Fibroblast of skin of left biceps (primary cell): ENCODE data around the gene DNAH7.
A peak's percentile ranks its signal among the peaks of the same experiment; 100 is the strongest.
"Not testable (repeated sequence)": the region's sequence is repeated elsewhere in the genome, so short reads cannot be mapped to it uniquely, and the experiment has no call there.

Experiments used
- DNase-seq, 2 experiments: peaks; one replicate each; pipeline ENCODE4 v3.0.0-alpha.2; 2013; ENCODE audit warnings: low read depth in 2 of 2

The DNAH7 gene

DNA sequence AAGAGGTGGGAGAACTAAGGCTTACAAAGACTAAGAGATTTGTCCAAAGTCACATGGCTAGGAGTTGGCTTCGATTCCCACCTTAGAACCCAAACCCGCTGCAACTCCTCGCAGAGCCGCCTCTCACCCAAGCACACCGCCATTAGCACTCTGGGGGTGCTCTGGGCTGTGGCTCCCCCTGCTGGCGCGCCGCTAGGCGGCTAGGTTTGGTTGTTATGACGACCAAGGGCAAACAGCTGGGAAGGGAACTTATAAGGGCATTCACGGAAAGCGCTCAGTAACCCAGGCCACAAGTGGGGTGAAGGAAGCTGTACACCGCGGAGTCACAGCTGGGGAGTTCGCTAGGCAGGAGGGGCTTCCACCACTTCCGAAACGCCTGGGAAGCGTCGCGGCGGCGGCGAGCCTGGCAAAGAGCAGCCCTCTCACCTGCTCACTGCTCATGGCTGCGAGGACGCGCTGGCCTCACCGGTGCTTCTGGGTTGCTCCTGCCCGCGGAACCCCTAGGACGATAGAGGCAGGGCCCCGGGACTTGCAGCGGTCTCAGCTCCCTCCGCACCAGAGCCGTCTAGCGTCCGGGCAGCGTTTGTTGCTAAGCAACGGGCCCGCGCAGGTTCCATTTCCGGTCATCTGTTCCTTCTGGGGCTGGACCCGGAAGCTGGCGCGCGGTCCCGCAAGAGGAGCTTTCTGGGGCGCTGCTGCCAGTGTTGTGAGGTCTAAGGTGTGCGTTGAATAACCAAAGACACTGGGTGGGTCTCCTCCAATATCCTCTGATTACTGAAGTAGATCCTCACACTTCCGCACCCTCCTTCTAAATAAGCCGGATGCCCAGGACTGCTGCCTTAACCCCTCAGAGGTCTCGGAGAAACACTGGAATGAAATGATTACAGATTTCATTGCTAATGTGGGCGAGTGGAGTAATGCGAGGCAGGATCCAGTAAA, at the start of gene DNAH7:
DNAH7 (minus strand) TSS at position 567 of the 939 bp plus-strand sequence; CDS start at position 441, 126 bp downstream.
- peak; percentile 24 to 44 for DNase-seq

GRCh38 chr2:196117214-196117705, 48.6 kb upstream of the DNAH7 start:
- DNase-seq = no peak

- DNase-seq = peak; percentile 53 to 68
Measured at GRCh38 chr2:196113061-196113974, 44.7 kb upstream of the DNAH7 start.

DNA sequence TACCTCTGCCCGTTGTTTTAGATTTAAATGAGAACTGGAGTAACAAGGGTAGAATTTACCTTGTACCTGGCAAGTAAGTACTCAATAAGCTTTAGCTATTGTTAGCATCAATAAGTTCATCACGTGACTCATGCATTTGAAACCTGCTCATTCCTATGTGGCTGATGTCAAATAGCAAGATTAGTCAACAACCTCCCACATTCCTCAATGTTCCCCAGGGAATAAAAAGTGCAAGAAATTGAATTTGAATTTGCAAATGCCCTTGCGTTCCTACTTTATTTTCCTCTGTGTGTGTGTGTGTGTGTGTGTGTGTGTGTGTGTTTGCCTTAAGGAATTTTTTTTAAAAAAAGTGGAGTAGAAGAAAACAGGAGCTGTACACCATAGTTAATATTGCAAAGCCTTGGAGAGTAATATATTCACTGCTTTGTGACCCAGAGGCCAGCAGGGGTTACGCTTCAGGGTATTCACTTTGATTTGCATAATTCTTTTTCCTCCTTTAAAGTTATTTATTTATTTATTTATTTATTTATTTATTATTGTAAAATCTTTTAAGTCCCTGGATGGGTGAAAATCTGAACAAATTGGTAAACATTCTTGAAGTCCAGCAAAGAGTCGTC, 43.9 kb upstream of the DNAH7 start:
- DNase-seq = peak; percentile 96 to 97

GRCh38 chr2:196108604-196109003, 40.0 kb upstream of the DNAH7 start:
- DNase-seq = no peak

- no peak for DNase-seq
Measured at GRCh38 chr2:196105951-196106350, 37.3 kb upstream of the DNAH7 start.

DNA sequence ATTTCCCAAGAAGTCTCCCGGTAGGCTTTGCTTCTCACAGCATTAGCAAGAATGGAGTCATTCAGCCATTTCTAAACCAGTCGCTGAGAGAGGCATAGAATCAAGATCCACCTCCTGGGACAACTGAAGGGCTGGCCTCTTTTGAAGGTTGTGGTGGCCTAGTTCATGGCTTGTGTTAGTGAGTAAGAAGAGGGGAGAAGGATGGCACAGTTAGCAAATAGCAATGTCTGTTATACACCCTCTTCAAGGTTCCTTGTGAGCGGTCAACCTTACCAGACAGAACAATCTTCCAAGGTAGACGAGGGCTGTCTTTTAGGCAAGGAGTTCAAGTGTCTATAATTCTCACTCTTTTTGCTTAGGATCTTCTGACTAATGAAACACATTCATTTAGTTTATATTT, 35.4 kb upstream of the DNAH7 start:
- no peak for DNase-seq

DNA sequence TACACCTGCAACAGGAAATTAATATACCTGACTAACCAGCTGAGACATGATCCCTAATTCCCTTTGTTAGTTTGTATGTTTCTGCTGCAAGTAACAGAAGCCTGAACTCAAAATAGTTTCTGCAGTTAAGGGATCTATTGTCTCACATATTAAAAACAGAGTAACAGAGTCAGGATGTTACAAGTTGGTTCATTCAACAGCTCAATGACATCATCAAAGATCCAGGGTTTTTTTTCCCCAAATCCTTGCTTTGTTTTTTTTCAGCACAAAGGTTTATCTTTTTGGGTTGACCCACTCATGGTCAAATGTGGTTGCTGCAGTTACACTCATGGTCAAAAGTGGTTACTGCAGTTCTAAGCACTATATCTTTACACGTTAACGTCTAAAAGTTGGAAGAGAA, 35.0 kb upstream of the DNAH7 start:
- no peak for DNase-seq

DNA sequence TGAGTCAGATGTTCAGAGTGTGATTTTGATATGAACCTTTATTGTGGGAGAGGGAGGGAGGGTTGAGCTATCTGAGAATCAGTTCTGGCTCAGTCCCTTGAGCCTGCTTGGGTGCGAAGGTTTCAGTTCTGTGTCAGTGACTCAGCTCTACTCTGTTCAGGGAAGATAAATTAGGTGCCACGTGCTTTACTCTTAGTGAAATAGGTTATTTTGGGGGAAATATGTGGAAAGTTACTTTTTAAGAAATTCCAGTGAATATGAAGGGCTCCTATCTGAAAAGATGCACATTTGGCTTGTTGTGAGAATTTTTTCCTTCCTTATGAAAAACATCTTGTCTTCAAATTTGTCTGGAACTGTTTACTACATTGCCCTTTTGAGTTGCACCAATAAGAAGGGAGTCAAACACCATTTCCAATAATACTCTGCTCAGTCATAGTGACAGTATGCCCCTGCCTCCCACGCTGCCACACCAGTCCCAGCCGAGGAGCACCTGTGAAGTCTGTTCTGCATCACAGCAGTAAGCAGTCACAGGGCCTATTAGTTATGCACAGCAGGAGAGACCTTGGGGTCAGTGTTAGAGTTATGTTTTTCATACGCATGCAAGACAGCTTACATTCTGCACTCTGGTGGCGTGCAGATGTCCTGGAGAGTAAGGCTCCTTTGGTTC, 32.8 kb upstream of the DNAH7 start:
- peak in 1 of 2 experiments; percentile 53 for DNase-seq

DNA sequence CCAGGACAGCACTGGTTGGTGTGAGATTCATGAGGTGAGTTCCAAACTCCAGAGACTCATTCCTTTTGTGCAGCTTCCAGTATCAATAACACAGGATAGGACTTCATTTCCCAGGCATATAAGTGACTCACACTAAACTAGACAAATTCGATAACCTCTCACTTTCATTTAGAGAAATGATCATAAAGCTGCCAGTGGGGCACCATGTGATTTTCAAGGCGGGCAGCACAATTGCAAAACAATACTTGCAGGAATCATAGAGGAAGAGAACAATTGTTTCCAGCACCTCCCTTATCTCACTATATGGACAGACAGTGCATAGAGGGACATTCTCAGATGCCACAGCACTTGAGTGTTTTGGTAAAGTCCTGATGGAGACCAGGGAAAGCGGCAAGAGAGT, 31.3 kb upstream of the DNAH7 start:
- DNase-seq = no peak

DNA sequence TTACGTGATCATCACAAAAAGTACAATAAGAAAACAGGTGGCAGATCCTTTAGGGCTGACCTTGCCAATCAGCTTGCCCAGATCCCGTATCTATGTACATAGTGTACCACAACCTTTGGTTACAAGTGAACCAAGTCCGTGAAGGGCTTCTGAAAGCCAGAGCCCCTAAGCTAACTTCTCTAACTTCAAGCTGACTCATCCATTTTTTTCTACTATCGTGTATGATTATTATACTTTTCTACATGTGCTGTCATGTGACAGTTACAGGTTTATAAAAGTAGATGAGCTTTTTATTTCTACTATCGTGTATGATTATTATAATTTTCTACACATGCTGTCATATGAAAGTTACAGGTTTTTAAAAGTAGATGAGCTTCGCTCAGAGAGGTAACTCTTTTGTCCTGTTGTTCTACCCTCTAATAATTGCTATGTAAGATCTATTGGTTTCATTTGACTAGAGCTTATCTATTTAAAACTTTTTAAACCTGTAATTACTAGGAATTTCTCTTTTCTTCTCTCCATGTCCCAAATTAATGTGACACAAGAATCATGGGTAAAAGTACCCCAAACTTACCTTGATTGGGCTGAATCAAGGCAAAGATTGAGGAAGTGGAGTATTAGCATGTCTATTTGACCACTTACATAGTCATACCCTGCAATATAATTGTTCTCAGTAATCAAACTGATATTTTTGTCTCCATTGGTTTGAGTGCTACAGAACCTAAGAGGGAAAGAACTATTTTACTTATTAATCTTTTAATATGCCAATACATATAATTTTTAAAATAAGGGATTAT, 29.4 kb upstream of the DNAH7 start:
- no peak for DNase-seq

DNA sequence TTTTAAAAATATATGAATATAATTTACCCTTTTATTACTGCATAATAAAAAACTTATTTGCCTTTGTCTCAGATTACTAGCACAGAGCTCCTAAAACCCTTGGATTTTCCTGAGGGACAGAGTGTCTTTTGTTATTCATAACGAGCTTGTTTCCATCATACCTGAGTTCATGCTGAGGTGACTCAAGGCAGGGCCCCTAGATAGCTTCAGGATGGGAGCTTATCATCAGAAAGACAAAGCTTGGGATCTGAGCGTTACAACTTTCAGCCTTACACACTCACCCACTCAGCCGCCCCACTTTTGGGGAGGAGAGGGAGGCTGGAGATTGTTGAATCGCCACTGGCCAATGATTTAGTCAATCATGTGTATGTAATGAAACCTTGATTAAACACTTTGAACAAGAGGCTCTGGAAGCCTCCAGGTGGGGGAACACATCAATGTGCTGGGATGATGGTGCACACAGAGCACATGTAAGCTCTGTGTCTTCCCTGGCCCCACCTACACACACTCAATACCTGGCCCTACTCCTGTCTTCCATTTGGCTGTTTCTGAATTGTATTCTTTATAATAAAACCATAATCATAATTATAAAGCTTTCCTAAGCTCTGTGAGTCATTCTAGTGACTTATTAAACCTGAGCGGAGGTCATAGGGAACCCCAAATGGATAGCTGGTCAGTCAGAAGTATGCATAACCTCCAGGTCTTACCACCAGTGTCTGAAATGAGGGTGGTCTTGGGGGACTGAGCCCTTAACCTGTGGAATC, 28.5 kb upstream of the DNAH7 start:
- no peak for DNase-seq

DNA sequence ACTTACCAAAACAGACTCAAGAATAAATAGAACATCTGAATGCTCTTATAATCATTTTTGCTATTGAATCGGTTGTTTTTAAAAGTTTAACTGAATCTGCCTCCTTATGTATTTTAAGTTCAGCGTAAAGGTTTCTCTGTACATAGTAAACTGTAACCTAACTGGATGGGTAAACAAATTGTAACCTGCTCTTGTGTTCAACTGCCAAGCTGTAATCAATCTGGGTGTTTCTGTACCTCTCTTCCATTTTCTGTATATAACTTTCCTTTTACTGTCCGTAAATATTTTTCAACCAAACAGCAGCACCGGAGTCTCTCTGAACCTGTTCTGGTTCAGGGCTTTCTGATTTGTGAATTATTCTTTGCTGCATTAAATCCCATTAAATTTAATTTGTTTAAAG, 27.6 kb upstream of the DNAH7 start:
- no peak for DNase-seq

DNA sequence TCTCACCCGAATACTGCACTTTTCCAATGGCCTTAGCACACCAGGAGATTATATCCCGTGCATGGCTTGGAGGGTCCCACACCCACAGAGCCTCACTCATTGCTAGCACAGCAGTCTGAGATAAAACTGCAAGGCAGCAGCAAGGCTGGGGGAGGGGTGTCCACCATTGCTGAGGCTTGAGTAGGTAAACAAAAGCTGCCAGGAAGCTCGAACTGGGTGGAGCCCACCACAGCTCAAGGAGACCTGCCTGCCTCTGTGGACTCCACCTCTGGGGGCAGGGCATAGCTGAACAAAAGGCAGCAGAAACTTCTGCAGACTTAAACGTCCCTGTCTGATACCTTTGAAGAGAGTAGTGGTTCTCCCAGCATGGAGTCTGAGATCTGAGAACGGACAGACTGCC, 20.8 kb upstream of the DNAH7 start:
- not testable (repeated sequence) for DNase-seq

- DNase-seq = no peak
Measured at GRCh38 chr2:196088203-196088602, 19.6 kb upstream of the DNAH7 start.

- DNase-seq = no peak
Measured at GRCh38 chr2:196086517-196087368, 18.1 kb upstream of the DNAH7 start.

GRCh38 chr2:196083601-196084000, 15.0 kb upstream of the DNAH7 start:
- no peak for DNase-seq

DNA sequence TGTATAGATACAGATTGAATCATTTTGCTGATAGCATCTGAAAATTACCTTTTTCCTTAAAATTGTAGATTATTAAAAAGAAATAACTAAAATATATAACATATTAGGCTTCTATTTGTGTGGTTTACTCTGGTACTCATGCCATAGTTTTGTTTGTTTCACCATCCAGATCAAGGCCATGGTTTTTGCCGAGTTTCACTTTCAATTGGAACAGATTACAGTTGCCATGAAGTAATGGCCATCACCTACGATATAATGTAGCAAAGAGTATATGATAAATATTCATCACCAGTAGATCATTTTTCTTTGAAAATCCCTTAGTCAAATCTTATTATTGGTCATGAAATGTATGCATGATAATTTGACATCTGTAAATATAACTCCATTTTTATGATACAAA, 11.9 kb upstream of the DNAH7 start:
- no peak for DNase-seq

- DNase-seq = no peak
Measured at GRCh38 chr2:196079052-196079451, 10.4 kb upstream of the DNAH7 start.
